ENCODE data around the gene MORN1. TPM values are rescaled to one million over a fixed set of nuclear protein-coding genes. Genes with fewer than 3 reads are reported as not detected.

Gene MORN1
- total and polyA plus RNA-seq, 2 donors (not counting 3 experiments of a cell fraction or from before 2014, with no cell fraction given): 4.3 to 6.4 TPM

GRCh38 chr1:2318314-2319278 is 72.8 kb downstream of the MORN1 start:
- no peak overlapping the region for H3K4me3 ChIP-seq (replicated peaks in 1 of 3; ENCODE audit: insufficient read depth in 1 of 3, low read depth in 1 of 3, low read length in 3 of 3)
- H3K9ac ChIP-seq (replicated peaks; ENCODE audit: extremely low read depth, insufficient read depth, low read length): no peak overlapping the region
- peaks cover 12% of the 10 kb centered on the region for H3K4me1 ChIP-seq (ENCODE audit: control insufficient read depth, extremely low read depth, insufficient read depth, low read length)
- FAIRE-seq (no peak), DNase-seq (ENCODE audit: low read depth, low spot score) (no peak)
- H3K9me1 ChIP-seq (replicated peaks; ENCODE audit: control insufficient read depth, extremely low read depth, insufficient read depth, low read length): no peaks in the 10 kb centered on the region
- H3K36me3 ChIP-seq (ENCODE audit: control insufficient read depth in 2 of 2, extremely low read depth in 1 of 2, insufficient read depth in 2 of 2, low read length in 2 of 2): no peaks in the 10 kb centered on the region
- no peaks in the 10 kb centered on the region for H3K79me2 ChIP-seq (ENCODE audit: control insufficient read depth, insufficient read depth, low read length)
- H2AFZ ChIP-seq (ENCODE audit: low read depth, low read length): no peak overlapping the region
- no peak overlapping the region for H3K27ac ChIP-seq (ENCODE audit: insufficient read depth, low read depth, low read length)
- H3K4me2 ChIP-seq (ENCODE audit: insufficient read depth, low read length): no peak overlapping the region
- dilution Hi-C loops (cut with MboI; ENCODE audit: extremely low pct_ligation_motif_present, low sequenced_read_pairs) (no loop called here), intact Hi-C loops (cut with micrococcal nuclease) (no loop called here)
- BruUV-seq (replicated peaks): no TSS peak
- TF ChIP-seq POLR2AphosphoS5 (IDR thresholded peaks at IDR 0.05; ENCODE audit: insufficient read depth, low read depth, low read length): no peak
- TF ChIP-seq JUN (IDR thresholded peaks at IDR 0.05; ENCODE audit: borderline replicate concordance, insufficient read depth, insufficient read length, low read depth): no peak
- TF ChIP-seq CTCF (IDR thresholded peaks at IDR 0.05; ENCODE audit: extremely low read depth in 1 of 2, insufficient read depth in 1 of 2, low read depth in 1 of 2, low read length in 2 of 2): no peak
- TF ChIP-seq EZH2 (IDR thresholded peaks at IDR 0.05; ENCODE audit: borderline replicate concordance, low read depth, low read length, severe bottlenecking): no peak
- TF ChIP-seq POLR2A (IDR thresholded peaks at IDR 0.05; ENCODE audit: low read depth, low read length): no peak
- TF ChIP-seq FOS (IDR thresholded peaks at IDR 0.05; ENCODE audit: borderline replicate concordance, insufficient read depth, low read length): no peak
- no peak for TF ChIP-seq MYC (IDR thresholded peaks at IDR 0.05; ENCODE audit: low read depth, low read length)
- TF ChIP-seq GATA2 (IDR thresholded peaks at IDR 0.05; ENCODE audit: insufficient read depth, insufficient read length, low read depth, low read length): no peak
- no peak for TF ChIP-seq MAX (IDR thresholded peaks at IDR 0.05; ENCODE audit: insufficient read depth, insufficient read length)
- ChIA-PET CTCF (interaction anchor here (1.2 to 1.3 kb wide), 2 partner anchors 119 to 123 kb away, joined by 3 to 6 read pairs; partner anchors contain the start of gene FAAP20), POLR2A (no interaction called here)
- H4K20me1 ChIP-seq (replicated peaks; ENCODE audit: control insufficient read depth, extremely low read depth, insufficient read depth, low read length): no peaks in the 10 kb centered on the region
- H3K9me3 ChIP-seq (replicated peaks; ENCODE audit: control insufficient read depth, insufficient read depth, low read length): no peaks in the 10 kb centered on the region
- no peaks in the 10 kb centered on the region for H3K27me3 ChIP-seq (ENCODE audit: control insufficient read depth in 2 of 2, insufficient read depth in 2 of 2, low read length in 2 of 2)
